ENCODE measurements around the gene ZZZ3. TPM values are rescaled to one million over a fixed set of nuclear protein-coding genes. Genes with fewer than 3 reads are reported as not detected.
"Not testable (repeated sequence)": the region's sequence is repeated elsewhere in the genome, so short reads cannot be mapped to it uniquely, and the experiment has no call there.

ZZZ3 gene
- total RNA-seq, 1 donor from 2014 or later: 52.5 TPM

DNA sequence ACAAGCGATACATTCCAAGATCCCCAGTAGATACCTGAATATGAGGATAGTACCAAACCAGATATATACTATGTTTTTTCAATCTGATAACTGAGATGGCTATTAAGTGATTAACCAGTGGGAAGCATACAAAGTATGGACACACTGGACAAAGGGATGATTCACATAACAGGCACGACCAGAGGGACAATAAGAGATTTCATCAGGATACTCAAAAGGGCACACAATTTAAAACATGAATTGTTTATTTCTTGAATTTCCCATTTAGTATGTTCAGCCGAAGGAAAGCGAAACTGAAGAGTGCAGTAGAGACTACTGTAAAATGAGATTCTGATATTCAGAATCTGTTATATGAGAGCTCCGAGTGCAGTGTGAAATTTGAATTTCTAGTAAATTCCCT lies 10.6 kb downstream of the ZZZ3 start:
- peak; percentile 30 to 69 for DNase-seq (ENCODE audit: low read depth in 2 of 2)

DNA sequence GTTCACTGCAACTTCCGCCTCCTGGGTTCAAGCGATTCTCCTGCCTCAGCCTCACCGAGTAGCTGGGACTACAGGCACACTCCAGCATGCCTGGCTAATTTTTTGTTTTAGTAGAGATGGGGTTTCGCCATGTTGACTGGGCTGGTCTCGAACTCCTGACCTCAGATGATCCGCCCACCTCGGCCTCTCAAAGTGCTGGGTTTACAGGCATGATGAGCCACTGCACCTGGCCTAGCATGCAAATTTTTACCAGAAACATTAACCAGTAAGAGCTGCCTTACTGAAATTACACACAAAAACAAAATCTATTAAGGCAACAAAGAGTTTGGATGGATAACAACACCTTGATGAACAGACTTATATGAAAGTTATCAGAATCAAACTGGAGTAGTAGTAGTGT lies 12.1 kb downstream of the ZZZ3 start:
- no peak for DNase-seq (ENCODE audit: low read depth in 2 of 2)

DNA sequence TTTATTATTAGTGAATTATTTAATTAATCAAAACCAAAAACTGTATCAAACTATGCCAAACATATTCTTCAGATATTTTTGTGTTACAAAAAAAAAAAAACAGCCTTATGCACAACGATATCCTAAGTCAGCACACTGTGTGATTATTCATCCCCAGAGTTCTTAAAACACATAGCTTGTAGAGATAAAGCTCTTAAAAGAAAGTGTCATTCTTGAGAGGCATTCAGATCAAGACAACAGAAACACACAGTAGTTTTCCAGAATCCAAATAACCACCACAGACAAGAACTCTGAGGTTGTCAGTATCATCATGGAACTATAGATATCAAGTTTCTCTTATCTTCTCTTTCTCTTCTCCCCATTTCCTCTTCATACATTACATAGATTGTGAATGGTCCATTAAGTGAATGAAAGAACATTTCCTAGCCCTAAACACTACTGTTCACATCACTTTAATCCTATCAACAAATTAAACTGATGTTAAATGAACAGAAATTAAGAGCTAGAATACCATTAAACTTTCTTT lies 13.5 kb downstream of the ZZZ3 start:
- DNase-seq (ENCODE audit: low read depth in 2 of 2): no peak

DNA sequence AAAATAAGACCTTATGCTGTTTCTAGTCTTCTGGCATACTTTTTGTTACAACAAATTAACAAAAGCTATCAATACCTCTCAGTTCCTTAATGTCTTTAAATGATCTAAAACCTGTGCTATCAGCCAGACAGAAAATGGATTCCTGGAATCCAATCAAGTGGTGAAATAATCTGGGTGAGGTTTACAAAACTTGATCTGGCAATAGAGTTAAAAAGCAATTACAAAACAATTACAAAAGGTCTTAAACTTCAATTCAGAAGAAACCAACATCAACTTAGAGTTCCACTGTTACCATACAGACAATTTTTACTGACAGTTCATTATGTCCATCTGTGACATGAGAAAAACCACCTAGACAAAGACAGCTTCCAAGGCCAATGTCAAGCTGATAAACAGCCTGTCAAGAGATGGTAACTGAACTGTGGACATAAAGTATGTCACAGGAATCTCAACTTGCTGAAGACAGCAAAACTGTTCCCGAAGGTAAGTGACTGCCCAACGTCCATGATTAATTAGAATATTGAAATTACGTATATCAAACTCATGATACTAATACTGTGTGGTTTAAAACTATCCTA lies 17.4 kb downstream of the ZZZ3 start:
- no peak for DNase-seq (ENCODE audit: low read depth in 2 of 2)

DNA sequence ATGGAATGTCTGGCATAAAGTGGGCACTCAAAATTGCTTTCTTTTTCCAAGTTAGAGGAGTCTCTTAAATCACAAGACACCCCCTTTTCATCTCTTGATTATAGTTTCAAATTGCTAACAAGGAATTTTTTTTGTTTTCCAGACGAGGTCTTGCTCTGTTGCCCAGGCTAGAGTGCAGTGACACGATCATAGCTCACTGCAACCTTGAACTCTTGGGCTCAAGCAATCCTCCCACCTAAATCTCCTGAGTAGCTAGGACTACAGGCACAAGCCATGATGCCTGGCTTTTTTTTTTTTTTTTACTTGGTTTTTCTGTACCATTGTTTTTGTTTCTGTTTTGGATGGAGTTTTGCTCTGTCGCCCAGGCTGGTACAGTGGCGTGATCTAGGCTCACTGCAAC lies 20.8 kb downstream of the ZZZ3 start:
- no peak for DNase-seq (ENCODE audit: low read depth in 2 of 2)

DNA sequence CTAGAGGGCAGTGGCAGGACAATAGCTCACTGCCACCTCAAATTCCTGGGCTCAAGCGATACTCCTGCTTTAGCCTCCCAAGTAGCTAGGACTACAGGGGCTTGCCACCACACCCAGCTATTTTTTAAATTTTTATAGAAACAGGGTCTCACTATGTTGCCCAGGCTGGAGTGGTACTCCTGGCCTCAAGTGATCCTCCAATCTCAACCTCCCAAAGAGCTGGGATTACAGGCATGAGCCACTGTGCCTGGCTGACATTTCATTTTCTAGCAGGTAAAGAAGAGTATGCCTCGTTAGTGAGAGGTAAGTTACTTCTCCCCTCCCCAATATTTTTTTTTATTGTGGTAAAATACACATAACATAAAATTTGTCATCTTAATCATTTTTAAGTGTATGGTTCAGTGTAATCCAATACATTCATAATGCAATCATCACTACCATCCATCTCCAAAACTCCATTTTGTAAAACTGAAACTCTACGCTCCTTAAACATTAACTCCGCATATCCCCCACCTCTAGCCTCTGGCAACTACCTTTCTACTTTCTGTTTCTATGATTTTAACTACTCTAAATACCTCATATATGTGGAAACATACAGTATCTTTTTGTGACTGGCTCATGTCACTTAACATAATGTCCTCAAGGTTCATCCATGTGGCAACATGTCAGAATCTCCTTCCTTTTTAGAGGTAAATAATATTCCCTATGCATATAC lies 22.4 kb downstream of the ZZZ3 start:
- no peak for DNase-seq (ENCODE audit: low read depth in 2 of 2)

DNA sequence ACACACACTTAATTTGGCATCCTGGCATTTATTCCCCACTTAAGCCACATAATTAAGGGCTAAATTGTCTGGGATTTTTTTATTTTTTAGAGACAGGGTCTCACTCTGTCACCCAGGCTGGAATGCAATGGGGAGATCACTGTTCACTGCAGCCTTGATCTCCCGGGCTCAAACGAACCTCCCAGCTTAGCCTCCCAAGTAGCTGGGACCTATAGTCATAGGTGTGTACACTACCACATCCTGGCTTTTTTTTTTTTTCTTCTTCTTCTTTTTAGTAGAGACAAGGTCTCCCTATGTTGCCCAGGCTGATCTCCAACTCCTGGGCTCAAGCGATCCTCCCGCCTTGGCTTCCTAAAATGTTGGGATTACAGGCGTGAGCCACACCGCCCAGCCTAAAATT lies 24.2 kb downstream of the ZZZ3 start:
- DNase-seq (ENCODE audit: low read depth in 2 of 2): no peak

DNA sequence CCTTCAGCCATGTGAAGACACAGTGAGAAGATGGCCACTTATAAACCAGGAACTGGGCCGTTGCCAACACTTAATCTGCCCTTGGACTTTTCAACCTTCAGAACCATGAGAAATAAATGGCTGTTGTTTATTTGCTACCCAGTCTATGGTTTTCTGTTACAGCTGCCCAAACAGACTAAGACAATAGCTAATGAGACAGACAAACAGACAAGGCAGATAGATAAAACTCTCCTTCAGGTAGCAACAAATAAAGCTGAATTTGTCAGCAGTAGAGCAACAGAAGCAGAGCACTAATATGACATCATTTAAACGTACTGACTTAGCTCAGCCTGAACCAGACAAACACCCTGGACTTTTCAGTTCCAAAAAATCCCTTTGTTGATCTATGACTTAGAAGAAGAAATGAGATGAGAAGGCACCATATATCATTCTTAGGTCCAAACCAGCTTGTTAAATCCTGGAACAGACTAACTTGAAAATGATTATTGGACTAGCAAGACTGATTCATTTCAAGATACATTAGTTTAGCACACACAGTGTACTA lies 27.0 kb downstream of the ZZZ3 start:
- peak in 1 of 2 donors; percentile 10 for DNase-seq (ENCODE audit: low read depth in 2 of 2)

DNA sequence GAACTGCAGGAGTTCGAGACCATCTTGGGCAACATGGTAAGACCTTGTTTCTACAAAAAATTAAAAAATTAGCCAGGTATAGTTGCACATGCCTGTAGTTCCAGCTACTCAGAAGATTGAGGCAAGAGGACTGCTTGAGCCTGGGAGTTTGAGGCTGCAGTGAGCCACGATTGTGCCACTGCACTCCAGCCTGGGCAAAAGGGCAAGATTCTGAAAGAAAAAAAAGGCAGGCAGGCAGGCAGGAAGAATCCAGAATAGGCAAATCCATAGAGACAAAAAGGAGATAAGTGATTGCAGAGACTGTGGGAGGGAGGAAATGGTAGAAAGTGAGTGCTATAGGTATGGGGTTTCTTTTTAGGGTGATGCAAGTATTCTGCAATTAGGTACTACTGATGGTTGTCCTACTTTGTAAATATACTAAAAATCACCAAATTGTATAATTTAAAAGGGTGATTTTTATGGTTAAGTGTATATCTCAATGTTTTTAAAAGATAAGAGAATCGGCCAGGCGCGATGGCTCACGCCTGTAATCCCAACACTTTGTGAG lies 29.4 kb downstream of the ZZZ3 start:
- no peak for DNase-seq (ENCODE audit: low read depth in 2 of 2)

DNA sequence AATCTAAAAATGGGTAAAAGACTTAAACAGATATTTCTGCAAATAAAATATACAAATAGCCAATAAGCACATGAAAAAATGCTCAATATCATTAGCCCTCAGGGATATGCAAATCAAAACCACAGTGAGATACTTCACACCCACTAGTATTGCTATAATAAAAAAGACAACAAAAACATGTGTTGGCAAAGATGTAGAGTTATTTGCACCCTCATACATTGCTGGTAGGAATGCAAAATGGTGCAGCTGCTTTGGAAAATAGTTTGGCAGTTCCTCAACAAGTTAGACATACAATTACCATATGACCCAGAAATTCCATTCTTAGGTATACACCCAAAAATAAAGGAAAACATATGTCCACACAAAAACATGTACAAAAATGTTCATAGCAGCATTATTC lies 30.2 kb downstream of the ZZZ3 start:
- DNase-seq (ENCODE audit: low read depth in 2 of 2): no peak

DNA sequence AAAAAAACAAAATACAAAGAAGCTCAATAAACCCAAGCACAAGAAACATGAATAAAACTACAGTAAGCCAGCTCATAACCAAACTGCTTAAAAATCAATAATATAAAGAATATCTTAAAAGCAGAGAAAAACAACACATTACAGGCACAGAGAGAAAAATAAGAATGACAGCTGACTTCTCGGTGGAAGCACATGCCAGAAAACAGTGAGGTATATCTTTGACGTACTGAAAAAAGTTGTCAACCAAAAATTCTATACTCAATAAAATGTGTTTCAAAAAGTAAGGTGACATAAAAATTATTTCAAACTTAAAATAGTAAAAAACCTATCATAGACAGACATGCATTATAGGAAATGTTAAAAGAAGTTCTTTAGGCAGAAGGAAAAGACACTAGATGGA lies 33.3 kb downstream of the ZZZ3 start:
- no peak for DNase-seq (ENCODE audit: low read depth in 2 of 2)

DNA sequence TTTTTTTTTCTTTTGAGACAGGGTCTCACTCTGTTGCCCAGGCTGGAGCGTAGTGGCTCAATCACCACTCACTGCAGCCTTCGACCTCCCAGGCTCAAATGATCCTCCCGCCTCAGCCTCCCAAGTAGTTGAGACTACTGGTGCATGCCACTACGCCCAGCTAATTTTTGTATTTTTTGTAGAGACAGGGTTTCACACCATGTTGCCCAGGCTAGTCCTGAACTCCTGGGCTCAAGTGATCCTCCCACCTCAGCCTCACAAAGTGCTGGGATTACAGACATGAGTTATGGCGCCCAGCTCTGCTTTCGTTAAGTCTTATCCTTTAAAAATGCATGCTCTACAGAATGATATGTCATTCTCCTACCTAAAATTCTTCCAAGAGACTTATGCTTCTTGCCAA lies 36.2 kb downstream of the ZZZ3 start:
- not testable (repeated sequence) for DNase-seq (ENCODE audit: low read depth in 2 of 2)

DNA sequence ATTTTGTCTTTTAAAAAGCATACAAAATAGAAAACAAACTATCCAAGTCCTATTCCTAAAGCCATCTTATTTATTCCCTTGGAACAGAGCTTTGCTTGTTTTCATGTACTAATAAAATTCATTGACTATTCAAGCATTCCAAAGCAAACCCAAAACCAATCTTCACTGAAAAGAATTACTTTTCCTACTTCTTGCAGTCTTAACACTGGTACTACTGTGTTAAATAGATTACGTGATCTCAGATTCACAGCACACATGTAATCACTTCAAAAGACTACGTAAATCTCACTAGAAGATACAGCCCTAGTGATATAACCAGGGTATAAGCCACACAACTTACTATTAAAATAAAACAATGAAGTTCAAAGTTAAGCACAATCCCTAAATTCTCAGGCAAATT lies 39.0 kb downstream of the ZZZ3 start:
- DNase-seq (ENCODE audit: low read depth in 2 of 2): no peak

DNA sequence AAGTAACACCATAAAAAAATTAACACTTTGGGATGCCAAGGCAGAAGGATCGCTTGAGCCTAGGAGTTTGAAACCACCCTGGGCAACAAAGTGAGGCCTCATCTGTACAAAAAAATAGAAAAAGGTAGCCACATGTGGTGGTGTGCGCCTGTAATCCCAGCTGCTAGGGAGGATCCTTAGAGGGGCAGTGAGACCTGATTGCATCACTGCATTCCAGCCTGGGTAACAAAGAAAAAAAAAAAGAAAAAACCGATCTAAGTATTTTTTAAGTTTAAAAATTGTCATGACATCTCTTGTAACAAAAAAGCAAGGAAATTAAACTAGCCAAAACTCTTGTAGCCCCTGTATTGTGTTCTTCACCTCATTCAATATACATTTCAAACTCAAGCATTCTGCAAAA lies 39.5 kb downstream of the ZZZ3 start:
- DNase-seq (ENCODE audit: low read depth in 2 of 2): no peak

DNA sequence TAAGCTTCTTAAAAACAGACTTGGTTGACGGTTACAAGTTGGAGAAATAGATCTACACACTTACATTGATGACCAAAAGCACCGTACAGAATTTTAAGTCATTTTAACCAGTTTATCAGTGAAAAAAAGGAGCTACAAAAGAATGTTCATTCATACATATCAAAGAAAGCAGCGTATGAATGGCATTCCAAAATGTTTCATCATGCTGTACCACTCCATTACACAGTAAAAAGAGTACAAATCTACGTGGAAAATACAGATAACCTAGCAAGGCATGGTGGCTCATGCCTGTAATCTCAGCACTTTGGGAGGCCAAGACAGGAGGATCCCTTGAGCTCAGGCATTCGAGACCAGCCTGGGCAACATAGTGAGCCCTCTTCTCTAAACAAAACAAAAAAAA lies 40.3 kb downstream of the ZZZ3 start:
- no peak for DNase-seq (ENCODE audit: low read depth in 2 of 2)

DNA sequence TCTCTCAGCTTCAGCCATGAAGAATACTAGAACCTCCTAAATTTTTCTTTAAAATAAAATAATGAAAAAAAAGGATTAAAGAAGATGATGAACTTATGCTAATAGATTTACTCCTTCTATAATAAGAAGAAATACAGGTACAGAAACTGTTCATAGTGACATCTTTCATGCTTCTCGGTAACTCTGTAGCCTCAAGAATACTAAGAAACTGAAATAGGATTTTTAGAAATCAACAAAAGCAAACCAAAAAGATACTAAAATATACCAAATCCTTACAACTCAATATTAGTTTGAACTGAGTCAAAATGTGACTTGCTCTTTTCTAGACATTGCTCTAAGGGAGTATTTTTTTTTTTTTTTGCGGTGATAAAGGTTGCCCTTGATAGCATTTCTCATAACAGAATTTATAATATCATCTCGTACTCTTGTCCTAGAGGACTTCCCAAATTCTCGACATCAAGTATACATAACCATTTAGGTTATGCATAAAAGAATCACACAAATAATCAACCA lies 42.8 kb downstream of the ZZZ3 start:
- no peak for DNase-seq (ENCODE audit: low read depth in 2 of 2)

DNA sequence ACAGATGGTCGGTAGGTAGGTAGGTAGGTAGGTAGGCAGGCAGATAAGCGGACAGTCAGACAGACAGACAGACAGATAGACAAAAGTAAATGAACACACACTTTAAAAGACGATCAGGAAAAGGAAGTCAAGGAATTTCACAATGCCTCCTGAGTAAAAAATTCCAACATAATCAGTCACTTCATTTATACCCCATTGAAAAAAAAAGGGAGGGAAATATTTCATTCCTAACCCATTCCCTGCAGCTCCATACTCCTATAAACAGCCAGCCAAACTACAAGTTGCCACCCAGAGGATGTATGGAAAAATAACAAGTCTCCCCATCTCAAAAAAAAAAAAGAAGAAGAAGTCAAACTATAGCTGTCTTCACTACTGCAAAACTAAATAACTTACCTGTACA lies 43.4 kb downstream of the ZZZ3 start:
- peak in 1 of 2 donors; percentile 47 for DNase-seq (ENCODE audit: low read depth in 2 of 2)

DNA sequence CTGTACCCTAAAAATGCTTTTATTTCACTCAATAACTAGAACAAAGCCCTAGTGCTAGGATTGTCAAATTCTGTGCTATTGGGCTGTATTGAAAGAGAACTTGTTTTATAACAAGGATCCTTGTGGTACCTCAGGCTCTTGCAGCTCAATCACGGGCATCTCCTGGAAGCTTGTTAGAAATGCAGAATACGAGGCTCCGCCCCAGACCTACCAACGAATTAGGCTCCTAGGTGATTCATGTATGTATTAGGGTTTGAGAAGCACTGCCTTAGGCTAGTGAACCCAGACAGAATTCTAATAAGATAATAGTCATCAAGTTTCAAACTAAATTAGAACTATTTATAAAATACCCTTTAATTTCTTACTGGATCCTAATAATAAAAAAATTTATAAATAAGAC lies 45.6 kb downstream of the ZZZ3 start:
- no peak for DNase-seq (ENCODE audit: low read depth in 2 of 2)

Measured in dermis microvascular lymphatic vessel endothelial cell (primary cell).